H1 (cell line): ENCODE data around the gene ATE1. TPM values are rescaled to one million over a fixed set of nuclear protein-coding genes. Genes with fewer than 3 reads are reported as not detected.

Experiments
- E2F6 ChIP-seq: IDR thresholded peaks from 2 replicates; pipeline ENCODE4 v1.6.1; 2012; ENCODE audit warnings: inconsistent platforms
- GABPA ChIP-seq: IDR thresholded peaks from 2 replicates; pipeline ENCODE4 v1.6.1; 2011; ENCODE audit warnings: mild to moderate bottlenecking, low read length, moderate library complexity, borderline replicate concordance; ENCODE audit not compliant: insufficient read depth
- GTF2F1 ChIP-seq: IDR thresholded peaks from 2 replicates; pipeline ENCODE4 v1.6.1; 2012; ENCODE audit warnings: low read depth, low read length, improper control_type of control experiment, borderline replicate concordance
- SIRT6 ChIP-seq: IDR thresholded peaks from one replicate; pipeline ENCODE4 v1.7.1; 2012; ENCODE audit warnings: low read length, inconsistent platforms
- SRF ChIP-seq: IDR thresholded peaks from 2 replicates; pipeline ENCODE4 v1.6.1; 2011; ENCODE audit warnings: mild to moderate bottlenecking, low read depth, low read length, moderate library complexity
- polyA plus RNA-seq, 7 experiments: library from polyadenylated mRNA; depleted of rRNA in 3 of 7; stranded (reverse) in 5 of 7; unstranded in 2 of 7; fragments of >200 nt in 5 of 7; fragments of 200-250 nt in 2 of 7; gene quantifications; 1 replicate in 5 of 7; 2 replicates in 1 of 7; 4 replicates in 1 of 7; pipeline versions ENCODE4 v1.2.1 to v1.2.3, GENCODE V29; 2011 to 2013; ENCODE audit warnings: missing spikeins in 2 of 7, mixed read lengths in 2 of 7
- total RNA-seq: library from RNA; stranded (reverse); fragmentation: NEBNext Ultra II Directional; extraction: Animal tissue kit (Norgen Biotek cat#: 25700); gene quantifications from 2 replicates; pipeline ENCODE4 v1.2.1, GENCODE V29; 2021
- TF ChIP-seq, protein P1 (sequence below), 3 experiments: IDR thresholded peaks; 1 replicate in 2 of 3; 2 replicates in 1 of 3; pipeline versions ENCODE4 v1.5.1 to v1.6.1; 2011; ENCODE audit warnings: low read length in 3 of 3, mild to moderate bottlenecking in 3 of 3, inconsistent platforms in 2 of 3, low read depth in 1 of 3, moderate library complexity in 1 of 3; ENCODE audit not compliant: insufficient read depth in 1 of 3; ENCODE audit errors: control extremely low read depth in 1 of 3
- TF ChIP-seq, protein P2 (sequence below): fragments of 300-600 bp; sonication (generic); IDR thresholded peaks from 2 replicates; pipeline ENCODE4 v1.7.1; 2012; ENCODE audit warnings: low read length, moderate library complexity, mild to moderate bottlenecking, inconsistent platforms; ENCODE audit not compliant: insufficient replicate concordance

Gene ATE1
- total and polyA plus RNA-seq, 2 of the 8 experiments (the other 6 are each of a cell fraction or from before 2014, with no cell fraction given): 8.8 to 26.9 TPM

GRCh38 chr10:121864653-121865052 is 63.2 kb downstream of the ATE1 start (continued):
- TF ChIP-seq, protein P1, sequence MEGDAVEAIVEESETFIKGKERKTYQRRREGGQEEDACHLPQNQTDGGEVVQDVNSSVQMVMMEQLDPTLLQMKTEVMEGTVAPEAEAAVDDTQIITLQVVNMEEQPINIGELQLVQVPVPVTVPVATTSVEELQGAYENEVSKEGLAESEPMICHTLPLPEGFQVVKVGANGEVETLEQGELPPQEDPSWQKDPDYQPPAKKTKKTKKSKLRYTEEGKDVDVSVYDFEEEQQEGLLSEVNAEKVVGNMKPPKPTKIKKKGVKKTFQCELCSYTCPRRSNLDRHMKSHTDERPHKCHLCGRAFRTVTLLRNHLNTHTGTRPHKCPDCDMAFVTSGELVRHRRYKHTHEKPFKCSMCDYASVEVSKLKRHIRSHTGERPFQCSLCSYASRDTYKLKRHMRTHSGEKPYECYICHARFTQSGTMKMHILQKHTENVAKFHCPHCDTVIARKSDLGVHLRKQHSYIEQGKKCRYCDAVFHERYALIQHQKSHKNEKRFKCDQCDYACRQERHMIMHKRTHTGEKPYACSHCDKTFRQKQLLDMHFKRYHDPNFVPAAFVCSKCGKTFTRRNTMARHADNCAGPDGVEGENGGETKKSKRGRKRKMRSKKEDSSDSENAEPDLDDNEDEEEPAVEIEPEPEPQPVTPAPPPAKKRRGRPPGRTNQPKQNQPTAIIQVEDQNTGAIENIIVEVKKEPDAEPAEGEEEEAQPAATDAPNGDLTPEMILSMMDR (IDR thresholded peaks at IDR 0.05; ENCODE audit: control extremely low read depth in 1 of 3, insufficient read depth in 1 of 3, low read depth in 1 of 3, low read length in 3 of 3): no peak
- TF ChIP-seq, protein P2, sequence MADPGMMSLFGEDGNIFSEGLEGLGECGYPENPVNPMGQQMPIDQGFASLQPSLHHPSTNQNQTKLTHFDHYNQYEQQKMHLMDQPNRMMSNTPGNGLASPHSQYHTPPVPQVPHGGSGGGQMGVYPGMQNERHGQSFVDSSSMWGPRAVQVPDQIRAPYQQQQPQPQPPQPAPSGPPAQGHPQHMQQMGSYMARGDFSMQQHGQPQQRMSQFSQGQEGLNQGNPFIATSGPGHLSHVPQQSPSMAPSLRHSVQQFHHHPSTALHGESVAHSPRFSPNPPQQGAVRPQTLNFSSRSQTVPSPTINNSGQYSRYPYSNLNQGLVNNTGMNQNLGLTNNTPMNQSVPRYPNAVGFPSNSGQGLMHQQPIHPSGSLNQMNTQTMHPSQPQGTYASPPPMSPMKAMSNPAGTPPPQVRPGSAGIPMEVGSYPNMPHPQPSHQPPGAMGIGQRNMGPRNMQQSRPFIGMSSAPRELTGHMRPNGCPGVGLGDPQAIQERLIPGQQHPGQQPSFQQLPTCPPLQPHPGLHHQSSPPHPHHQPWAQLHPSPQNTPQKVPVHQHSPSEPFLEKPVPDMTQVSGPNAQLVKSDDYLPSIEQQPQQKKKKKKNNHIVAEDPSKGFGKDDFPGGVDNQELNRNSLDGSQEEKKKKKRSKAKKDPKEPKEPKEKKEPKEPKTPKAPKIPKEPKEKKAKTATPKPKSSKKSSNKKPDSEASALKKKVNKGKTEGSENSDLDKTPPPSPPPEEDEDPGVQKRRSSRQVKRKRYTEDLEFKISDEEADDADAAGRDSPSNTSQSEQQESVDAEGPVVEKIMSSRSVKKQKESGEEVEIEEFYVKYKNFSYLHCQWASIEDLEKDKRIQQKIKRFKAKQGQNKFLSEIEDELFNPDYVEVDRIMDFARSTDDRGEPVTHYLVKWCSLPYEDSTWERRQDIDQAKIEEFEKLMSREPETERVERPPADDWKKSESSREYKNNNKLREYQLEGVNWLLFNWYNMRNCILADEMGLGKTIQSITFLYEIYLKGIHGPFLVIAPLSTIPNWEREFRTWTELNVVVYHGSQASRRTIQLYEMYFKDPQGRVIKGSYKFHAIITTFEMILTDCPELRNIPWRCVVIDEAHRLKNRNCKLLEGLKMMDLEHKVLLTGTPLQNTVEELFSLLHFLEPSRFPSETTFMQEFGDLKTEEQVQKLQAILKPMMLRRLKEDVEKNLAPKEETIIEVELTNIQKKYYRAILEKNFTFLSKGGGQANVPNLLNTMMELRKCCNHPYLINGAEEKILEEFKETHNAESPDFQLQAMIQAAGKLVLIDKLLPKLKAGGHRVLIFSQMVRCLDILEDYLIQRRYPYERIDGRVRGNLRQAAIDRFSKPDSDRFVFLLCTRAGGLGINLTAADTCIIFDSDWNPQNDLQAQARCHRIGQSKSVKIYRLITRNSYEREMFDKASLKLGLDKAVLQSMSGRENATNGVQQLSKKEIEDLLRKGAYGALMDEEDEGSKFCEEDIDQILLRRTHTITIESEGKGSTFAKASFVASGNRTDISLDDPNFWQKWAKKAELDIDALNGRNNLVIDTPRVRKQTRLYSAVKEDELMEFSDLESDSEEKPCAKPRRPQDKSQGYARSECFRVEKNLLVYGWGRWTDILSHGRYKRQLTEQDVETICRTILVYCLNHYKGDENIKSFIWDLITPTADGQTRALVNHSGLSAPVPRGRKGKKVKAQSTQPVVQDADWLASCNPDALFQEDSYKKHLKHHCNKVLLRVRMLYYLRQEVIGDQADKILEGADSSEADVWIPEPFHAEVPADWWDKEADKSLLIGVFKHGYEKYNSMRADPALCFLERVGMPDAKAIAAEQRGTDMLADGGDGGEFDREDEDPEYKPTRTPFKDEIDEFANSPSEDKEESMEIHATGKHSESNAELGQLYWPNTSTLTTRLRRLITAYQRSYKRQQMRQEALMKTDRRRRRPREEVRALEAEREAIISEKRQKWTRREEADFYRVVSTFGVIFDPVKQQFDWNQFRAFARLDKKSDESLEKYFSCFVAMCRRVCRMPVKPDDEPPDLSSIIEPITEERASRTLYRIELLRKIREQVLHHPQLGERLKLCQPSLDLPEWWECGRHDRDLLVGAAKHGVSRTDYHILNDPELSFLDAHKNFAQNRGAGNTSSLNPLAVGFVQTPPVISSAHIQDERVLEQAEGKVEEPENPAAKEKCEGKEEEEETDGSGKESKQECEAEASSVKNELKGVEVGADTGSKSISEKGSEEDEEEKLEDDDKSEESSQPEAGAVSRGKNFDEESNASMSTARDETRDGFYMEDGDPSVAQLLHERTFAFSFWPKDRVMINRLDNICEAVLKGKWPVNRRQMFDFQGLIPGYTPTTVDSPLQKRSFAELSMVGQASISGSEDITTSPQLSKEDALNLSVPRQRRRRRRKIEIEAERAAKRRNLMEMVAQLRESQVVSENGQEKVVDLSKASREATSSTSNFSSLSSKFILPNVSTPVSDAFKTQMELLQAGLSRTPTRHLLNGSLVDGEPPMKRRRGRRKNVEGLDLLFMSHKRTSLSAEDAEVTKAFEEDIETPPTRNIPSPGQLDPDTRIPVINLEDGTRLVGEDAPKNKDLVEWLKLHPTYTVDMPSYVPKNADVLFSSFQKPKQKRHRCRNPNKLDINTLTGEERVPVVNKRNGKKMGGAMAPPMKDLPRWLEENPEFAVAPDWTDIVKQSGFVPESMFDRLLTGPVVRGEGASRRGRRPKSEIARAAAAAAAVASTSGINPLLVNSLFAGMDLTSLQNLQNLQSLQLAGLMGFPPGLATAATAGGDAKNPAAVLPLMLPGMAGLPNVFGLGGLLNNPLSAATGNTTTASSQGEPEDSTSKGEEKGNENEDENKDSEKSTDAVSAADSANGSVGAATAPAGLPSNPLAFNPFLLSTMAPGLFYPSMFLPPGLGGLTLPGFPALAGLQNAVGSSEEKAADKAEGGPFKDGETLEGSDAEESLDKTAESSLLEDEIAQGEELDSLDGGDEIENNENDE: no peak
- no peak for TF ChIP-seq SIRT6
- TF ChIP-seq SRF: no peak
- TF ChIP-seq GABPA: no peak
- no peak for TF ChIP-seq GTF2F1
- no peak for TF ChIP-seq E2F6
